Uterus (tissue), 2 donors: ENCODE measurements around the gene PDZD8.

Source experiments
- CTCF ChIP-seq, 4 experiments: fragments of 200-600 bp in 2 of 4; fragments of 450-650 bp in 2 of 4; sonication (generic) in 2 of 4; IDR thresholded peaks; one replicate each; pipeline ENCODE4 v1.5.1; 2016 to 2019; ENCODE audit warnings: antibody characterized with exemption in 4 of 4, mild to moderate bottlenecking in 2 of 4, moderate library complexity in 1 of 4
- POLR2A ChIP-seq, 2 donors: fragments of 450-650 bp; IDR thresholded peaks; one replicate each; pipeline ENCODE4 v1.6.1; 2016; ENCODE audit warnings: antibody characterized with exemption in 2 of 2, mild to moderate bottlenecking in 1 of 2, moderate library complexity in 1 of 2

DNA sequence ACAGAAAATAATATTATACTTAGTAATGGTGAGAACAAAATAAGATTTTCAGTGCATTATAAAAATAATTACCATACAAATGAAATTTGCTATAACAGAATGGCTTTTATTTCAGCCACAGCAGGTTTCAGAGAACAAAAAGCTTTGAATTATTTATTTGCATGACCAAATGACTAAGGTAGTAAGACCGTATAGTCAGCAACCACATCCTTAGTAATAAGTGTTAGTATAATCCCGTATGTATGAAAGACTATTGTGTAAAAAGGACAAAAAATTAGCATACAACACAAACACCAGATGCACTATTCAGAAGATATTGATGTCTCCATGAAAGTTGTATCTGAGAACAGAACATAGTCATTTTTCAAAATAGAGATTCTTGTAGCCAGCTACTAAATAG, 12.2 kb downstream of the PDZD8 start:
- TF ChIP-seq CTCF (IDR thresholded peaks at IDR 0.05) (no peak), POLR2A (IDR thresholded peaks at IDR 0.05) (no peak)
